Islet precursor cell (in vitro differentiated cells): ENCODE results near the gene ACTL6B.
"Not testable (repeated sequence)": the region's sequence is repeated elsewhere in the genome, so short reads cannot be mapped to it uniquely, and the experiment has no call there.

Experiments
- DNase-seq: peaks from one replicate; pipeline ENCODE4 v3.0.0-alpha.2; 2018

ACTL6B gene

GRCh38 chr7:100655908-100656674 is at the start of gene ACTL6B:
Gene ACTL6B, minus strand, starts transcription at chr7:100656448. Its CDS starts 94 bp downstream, at chr7:100656354.
- DNase-seq = peak; percentile 86

- peak; percentile 92 for DNase-seq
Observed at GRCh38 chr7:100705320-100705752, 49.1 kb upstream of the ACTL6B start.

- DNase-seq = not testable (repeated sequence)
Observed at GRCh38 chr7:100701089-100701488, 44.8 kb upstream of the ACTL6B start.

- DNase-seq = no peak
Observed at GRCh38 chr7:100699018-100699417, 42.8 kb upstream of the ACTL6B start.

- no peak for DNase-seq
Observed at GRCh38 chr7:100696123-100696521, 39.9 kb upstream of the ACTL6B start.

GRCh38 chr7:100694098-100694745 is 38.0 kb upstream of the ACTL6B start, which contains the start of gene GIGYF1:
Gene GIGYF1, minus strand, starts transcription at chr7:100694250. Its CDS starts 6,012 bp downstream, at chr7:100688238.
- peak; percentile 83 for DNase-seq

GRCh38 chr7:100693312-100694097 is 37.3 kb upstream of the ACTL6B start:
- no peak for DNase-seq

- no peak for DNase-seq
Observed at GRCh38 chr7:100692578-100692961, 36.3 kb upstream of the ACTL6B start.

- peak; percentile 91 for DNase-seq
Observed at GRCh38 chr7:100691676-100692577, 35.7 kb upstream of the ACTL6B start.

GRCh38 chr7:100689230-100690135 is 33.2 kb upstream of the ACTL6B start:
- DNase-seq = no peak

- no peak for DNase-seq
Observed at GRCh38 chr7:100688326-100688860, 32.1 kb upstream of the ACTL6B start.

- no peak for DNase-seq
Observed at GRCh38 chr7:100687751-100688300, 31.6 kb upstream of the ACTL6B start.

GRCh38 chr7:100687261-100687660 is 31.0 kb upstream of the ACTL6B start:
- DNase-seq = no peak

GRCh38 chr7:100686822-100687211 is 30.6 kb upstream of the ACTL6B start:
- DNase-seq = no peak

- no peak for DNase-seq
Observed at GRCh38 chr7:100686201-100686821, 30.1 kb upstream of the ACTL6B start.

- no peak for DNase-seq
Observed at GRCh38 chr7:100685631-100686145, 29.4 kb upstream of the ACTL6B start.

- no peak for DNase-seq
Observed at GRCh38 chr7:100685049-100685605, 28.9 kb upstream of the ACTL6B start.

- DNase-seq = no peak
Observed at GRCh38 chr7:100684534-100685042, 28.3 kb upstream of the ACTL6B start.
